ENCODE results near the gene USP32.
"Not testable (repeated sequence)": the region's sequence is repeated elsewhere in the genome, so short reads cannot be mapped to it uniquely, and the experiment has no call there.

Gene USP32

GRCh38 chr17:60392042-60392844 lies at the start of gene USP32:
USP32 (minus strand) TSS chr17:60392133; CDS start chr17:60391939, 194 bp downstream.
- DNase-seq, result peak; percentile 94

GRCh38 chr17:60439501-60439900 lies 47.6 kb upstream of the USP32 start:
- DNase-seq, result no peak

- no peak for DNase-seq
Measured at GRCh38 chr17:60436676-60437075, 44.7 kb upstream of the USP32 start.

GRCh38 chr17:60435244-60436167 lies 43.6 kb upstream of the USP32 start:
- DNase-seq, result peak; percentile 49

GRCh38 chr17:60433021-60433997 lies 41.4 kb upstream of the USP32 start:
- not testable (repeated sequence) for DNase-seq

- DNase-seq, result not testable (repeated sequence)
Measured at GRCh38 chr17:60430561-60430960, 38.6 kb upstream of the USP32 start.

- not testable (repeated sequence) for DNase-seq
Measured at GRCh38 chr17:60428491-60428890, 36.6 kb upstream of the USP32 start.

GRCh38 chr17:60426596-60426995 lies 34.7 kb upstream of the USP32 start:
- DNase-seq, result no peak

GRCh38 chr17:60425626-60426025 lies 33.7 kb upstream of the USP32 start:
- no peak for DNase-seq

- no peak for DNase-seq
Measured at GRCh38 chr17:60423865-60424264, 31.9 kb upstream of the USP32 start.

GRCh38 chr17:60422162-60422665 lies 30.3 kb upstream of the USP32 start, which contains the start of gene CHCT1:
CHCT1 (plus strand) TSS chr17:60422489; CDS start chr17:60422593, 104 bp downstream.
- DNase-seq, result no peak

- no peak for DNase-seq
Measured at GRCh38 chr17:60421273-60422161, 29.6 kb upstream of the USP32 start.

GRCh38 chr17:60419875-60420274 lies 27.9 kb upstream of the USP32 start:
- not testable (repeated sequence) for DNase-seq

GRCh38 chr17:60419003-60419402 lies 27.1 kb upstream of the USP32 start:
- DNase-seq, result not testable (repeated sequence)

GRCh38 chr17:60416368-60416925 lies 24.5 kb upstream of the USP32 start:
- peak; percentile 11 for DNase-seq

GRCh38 chr17:60415146-60415545 lies 23.2 kb upstream of the USP32 start:
- no peak for DNase-seq

- DNase-seq, result no peak
Measured at GRCh38 chr17:60412701-60413100, 20.8 kb upstream of the USP32 start.

GRCh38 chr17:60410001-60410400 lies 18.1 kb upstream of the USP32 start:
- DNase-seq, result no peak

GRCh38 chr17:60406887-60407286 lies 15.0 kb upstream of the USP32 start:
- DNase-seq, result no peak

GRCh38 chr17:60403962-60404361 lies 12.0 kb upstream of the USP32 start:
- DNase-seq, result no peak

GRCh38 chr17:60403523-60403810 lies 11.5 kb upstream of the USP32 start:
- DNase-seq, result no peak
